NCI-H524 treated with DMSO at 0.1 percent for 48 hours (cell line): ENCODE measurements around the gene PLXNC1.

ENCODE experiments used
- DNase-seq: peaks from one replicate; lab custom pipeline; 2025; lab: John Stamatoyannopoulos, UW

The PLXNC1 gene

DNA sequence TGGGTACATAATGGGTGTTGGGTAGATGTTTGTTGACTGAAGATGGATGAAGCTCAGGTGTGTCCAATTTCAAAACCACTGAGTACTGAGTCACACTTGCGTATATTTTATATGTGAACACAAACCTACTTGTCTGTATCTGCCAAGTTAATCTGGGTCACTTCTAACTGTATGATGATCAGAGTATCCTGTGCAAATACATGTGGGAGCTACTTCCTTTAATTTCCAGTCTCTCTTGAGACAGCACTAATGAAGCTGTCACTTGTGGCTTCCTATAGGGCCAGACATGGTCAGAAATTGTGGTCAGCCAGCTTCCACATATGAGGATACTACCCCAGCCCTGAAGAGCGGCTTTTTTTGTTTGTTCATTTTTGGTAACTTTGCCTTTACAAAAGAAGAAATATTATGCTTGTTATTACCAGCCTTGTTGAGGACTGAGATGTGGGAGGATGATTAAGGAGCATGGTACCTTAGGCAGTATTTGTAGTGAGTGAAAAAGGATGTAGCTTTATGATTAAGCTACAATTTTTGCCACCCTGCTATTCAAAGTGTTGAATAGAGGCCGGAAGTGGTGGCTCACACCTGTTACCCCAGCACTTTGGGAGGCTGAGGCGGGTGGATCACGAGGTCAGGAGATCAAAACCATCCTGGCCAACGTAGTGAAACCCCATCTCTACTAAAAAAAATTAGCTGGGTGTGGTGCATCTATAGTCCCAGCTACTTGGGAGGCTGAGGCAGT, 32.4 kb downstream of the PLXNC1 start:
- no peak for DNase-seq

DNA sequence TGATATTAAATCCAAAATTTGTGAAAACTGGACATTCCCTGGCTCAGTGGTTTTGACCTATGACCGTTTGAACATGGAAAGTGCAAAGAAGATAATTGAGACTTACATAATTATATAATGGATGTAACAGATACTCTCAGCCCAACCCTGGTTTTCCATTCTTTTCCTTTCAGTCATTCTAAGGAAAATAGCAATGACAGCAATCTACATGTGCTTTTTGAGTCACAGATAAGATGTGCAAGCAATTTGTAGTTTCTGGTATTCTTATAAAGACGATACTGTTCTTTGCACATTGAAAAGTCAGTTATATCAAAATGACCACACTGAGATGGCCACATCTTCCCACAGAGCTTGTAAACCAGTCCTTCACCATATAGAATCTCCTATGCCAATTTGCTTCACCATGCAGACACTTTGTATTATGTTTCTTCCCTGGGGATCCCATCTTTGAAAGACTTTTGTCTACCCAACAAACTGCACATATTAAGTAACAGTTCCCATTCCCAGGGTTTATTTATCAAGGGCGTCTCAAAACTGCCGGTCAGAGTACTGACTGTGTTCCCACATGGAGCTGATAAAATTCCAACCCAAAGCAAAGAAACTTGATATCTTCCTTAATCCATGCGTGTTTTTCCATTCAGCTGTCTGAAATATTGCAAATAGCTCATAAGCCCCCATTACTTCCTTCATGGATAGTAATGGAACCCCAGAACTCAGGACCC, 34.8 kb downstream of the PLXNC1 start:
- no peak for DNase-seq

- no peak for DNase-seq
Measured at GRCh38 chr12:94183708-94184379, 35.5 kb downstream of the PLXNC1 start.

DNA sequence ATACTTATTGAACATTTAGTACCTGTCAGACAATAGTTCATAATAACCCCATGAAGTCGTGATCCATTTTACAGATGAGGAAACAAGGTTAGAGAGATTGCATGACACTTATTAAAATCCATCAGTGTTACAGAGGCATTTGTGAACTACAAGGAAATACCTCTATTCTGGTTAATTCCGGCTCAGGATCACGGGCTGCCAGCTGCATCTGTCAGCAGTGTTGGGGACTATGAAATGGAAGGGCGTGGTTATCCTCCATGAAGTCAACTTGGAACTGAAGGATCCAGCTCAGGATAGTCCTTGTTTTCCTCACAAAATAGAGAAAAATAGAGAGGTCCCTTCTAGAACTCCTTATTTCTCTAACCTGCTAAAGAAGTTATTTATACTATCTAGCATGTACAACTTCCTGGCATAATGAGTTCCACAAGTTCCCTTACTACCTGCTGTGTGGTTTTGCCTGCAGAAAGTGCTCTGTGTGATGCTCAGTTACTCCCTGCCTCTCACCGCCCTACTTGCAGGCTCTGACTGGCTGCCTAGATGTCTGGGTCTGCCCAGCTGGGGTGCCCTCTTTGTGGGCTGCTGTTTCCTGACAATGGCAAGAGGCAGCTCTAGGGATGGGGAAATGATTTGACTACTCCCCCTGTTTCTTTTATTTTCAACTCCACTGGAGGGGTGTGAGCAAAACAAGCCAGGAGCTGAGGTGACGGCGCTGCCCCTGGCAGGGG, 36.8 kb downstream of the PLXNC1 start:
- DNase-seq = no peak

DNA sequence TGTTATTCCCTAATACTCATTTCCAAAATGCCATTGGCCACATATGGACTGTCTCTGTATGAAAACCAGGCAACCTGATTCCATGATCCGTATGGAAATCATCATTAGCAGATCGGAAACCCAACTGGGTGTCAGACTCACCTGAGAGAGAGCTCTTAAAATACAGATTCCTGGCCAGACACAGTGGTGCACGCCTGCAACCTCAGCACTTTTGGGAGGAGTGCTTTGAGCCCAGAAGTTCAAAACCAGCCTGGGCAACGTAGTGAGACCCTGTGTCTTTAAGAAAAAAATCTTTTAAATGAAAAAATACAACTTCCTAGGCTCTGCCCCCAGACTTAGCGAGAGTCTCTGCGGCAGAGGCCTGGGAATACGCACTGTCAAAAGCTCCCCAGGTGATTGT, 37.4 kb downstream of the PLXNC1 start:
- DNase-seq = no peak

- DNase-seq = peak; percentile 56
Measured at GRCh38 chr12:94186278-94187241, 38.2 kb downstream of the PLXNC1 start.

DNA sequence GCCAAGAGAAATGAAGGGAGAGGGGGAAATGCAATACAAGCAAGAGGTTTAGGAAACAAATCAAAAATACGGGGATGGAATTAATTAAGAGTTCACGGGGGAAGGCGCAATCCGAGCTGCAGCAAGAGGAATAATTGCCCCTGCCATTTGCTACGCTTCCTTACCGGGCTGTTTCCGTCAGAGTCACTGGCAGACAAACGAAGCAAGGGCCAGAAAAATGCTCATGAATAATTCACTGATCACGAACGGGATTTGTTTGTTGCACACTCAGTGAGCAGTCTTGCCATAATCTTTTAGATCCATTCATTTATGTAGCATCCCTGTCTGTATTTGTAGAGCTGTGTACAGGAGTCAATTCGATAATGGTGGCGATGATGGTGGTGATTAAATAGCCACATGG, 39.0 kb downstream of the PLXNC1 start:
- DNase-seq = no peak

- DNase-seq = no peak
Measured at GRCh38 chr12:94190623-94191022, 42.2 kb downstream of the PLXNC1 start.

DNA sequence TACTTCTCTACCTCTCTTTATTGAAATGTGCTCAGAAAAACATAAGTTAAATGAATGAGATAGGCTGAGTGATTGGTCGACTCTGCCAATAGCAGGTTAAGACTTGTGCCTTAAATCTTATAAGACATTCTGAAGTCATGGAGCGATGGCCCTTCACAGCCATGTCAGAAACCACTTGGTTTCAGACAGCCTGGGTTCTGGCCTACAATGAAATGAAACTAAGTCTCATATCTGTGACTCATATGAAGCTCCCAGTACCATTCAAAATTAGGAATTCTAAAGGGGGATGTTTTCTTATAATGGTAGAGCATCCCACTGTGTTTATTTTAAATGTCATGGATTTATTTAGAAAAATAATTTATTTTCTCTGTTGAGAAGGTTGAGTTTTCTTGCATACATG, 42.6 kb downstream of the PLXNC1 start:
- no peak for DNase-seq

DNA sequence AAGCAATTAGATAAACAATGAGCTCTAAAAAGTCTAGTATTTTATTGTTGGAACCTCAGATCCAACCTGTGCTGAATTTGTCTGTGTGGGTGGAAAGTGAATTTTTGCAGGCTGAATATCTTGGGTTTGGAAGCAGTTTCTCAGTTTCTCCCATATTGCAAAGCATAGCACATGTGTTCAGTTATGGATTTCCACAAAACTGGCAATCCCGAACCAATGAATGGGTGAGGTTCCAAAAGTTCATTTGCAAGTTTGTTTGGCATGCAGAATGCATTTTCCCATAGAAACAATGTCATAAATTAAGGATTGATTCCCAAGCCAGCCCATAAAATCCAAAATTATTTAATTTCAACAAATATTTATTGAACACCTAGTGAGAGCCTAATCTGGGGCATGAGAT, 43.4 kb downstream of the PLXNC1 start:
- DNase-seq = no peak

GRCh38 chr12:94192506-94192905, 44.1 kb downstream of the PLXNC1 start:
- DNase-seq = no peak

DNA sequence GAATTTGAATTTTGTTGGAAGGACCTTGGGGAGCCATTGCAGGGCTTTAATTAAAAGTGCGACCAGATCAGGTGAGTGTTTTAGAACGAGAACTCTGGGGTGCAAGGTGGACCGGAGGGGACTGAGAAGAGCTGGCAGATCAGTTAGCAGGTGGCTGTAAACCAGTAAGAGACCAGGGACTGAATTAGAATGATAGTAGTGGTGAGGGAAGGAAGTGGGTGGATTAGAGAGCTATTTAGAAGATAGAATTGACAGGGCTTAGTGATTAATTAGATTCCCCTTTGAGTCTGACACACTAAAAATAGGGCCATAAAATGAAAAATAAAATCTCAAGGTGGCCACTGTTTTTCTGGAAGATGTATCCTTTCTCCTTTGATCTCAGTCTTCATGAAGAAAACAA, 44.8 kb downstream of the PLXNC1 start:
- DNase-seq = no peak

GRCh38 chr12:94195483-94195882, 47.1 kb downstream of the PLXNC1 start:
- DNase-seq = no peak

DNA sequence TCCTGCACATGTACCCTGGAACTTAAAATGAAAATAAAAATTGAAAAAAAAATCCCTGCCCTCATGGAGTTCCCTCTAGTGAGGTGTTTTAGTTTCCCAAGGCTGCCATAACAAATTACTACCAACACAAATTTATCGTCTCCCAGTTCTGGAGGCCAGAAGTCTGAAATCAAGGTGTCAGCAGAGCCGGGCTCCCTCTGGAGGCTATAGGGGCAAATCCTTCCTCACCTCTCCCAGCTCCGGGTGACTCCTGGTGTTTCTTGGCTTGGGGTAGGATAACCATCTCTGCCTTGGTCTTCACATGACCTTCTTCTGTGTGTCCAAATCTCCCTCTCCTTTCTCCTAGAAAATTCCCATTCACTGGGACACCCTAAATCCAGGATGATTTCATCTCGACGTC, 50.1 kb downstream of the PLXNC1 start:
- no peak for DNase-seq

GRCh38 chr12:94198872-94199271, 50.5 kb downstream of the PLXNC1 start:
- DNase-seq = no peak

DNA sequence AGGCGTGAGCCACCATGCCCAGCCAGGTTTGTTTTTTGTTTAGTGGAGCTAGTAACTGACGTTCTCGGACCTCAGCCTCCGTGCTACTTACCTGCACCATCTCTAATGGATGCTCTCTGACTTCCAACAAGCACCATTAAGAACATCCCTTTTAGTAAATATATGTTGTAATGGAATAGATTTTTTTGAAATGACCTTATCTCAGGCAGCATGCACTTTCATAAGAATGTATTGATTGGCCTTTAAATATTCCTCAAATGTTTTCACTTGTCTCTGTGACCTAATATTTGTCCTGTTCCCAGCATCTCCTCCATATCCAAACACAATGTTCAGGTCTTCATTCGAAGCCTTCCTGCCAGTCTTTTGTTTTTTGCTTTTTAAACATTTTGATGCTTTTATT, 51.7 kb downstream of the PLXNC1 start:
- no peak for DNase-seq

DNA sequence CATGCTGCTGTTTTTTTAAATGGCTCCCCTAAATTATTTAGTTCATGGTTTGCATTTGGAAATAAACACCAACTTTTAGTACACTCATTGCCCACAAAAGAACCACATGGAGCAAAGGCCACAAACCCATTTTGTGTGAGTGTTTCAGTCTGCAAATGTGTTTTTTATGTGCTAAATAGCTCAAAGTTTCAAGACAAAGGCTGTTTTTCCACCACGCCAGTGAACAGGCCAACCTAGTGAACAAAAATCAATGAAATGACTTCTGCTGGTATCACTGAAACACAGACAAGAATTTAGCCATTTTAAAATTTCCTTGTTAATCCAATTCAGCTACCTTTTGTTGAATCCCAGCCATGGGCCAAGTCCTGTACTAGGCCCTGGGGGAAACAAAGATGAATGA, 52.3 kb downstream of the PLXNC1 start:
- no peak for DNase-seq

GRCh38 chr12:94202245-94203180, 54.1 kb downstream of the PLXNC1 start:
- no peak for DNase-seq

GRCh38 chr12:94203181-94203546, 54.8 kb downstream of the PLXNC1 start:
- DNase-seq = no peak

DNA sequence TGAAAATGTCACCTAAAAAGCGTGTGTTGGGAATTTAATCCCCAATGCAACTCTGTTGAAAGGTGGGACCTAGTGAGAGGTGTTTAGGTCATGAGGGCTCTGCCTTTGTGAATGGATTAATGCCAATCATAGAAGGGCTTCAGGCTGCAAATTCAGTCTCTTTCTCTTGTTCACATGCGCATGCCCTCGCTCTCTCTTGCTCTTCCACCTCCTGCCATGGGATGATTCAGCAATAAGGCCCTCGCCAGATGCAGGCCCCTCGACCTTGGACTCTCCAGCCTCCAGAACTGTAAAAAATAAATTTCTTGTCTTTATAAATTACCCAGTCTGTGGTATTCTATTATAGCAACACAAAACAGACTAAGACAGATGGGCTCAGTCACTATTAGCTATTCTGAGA, 55.4 kb downstream of the PLXNC1 start:
- DNase-seq = no peak
